Measurements from ENCODE around the gene COLGALT1.

DNA sequence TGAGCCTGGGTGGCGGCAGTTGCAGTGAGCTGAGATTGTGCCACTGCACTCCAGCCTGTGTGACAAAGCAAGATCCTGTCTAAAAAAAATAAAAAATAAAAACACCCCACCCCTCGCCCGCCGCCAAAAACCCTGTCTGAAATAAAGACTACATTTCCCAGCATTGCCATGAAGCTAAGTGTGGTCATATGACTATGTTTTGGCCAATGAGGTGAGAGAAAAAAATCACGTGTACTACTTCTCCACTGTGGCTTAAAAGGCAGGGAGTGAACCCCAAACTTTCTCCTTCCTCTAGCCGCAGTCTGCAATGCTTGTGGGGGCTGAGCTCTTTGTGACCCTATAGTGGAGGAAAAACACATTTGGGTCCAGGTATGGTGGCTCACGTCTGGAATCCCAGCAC, 54.9 kb downstream of the COLGALT1 start:
- TF ChIP-seq, protein P1, sequence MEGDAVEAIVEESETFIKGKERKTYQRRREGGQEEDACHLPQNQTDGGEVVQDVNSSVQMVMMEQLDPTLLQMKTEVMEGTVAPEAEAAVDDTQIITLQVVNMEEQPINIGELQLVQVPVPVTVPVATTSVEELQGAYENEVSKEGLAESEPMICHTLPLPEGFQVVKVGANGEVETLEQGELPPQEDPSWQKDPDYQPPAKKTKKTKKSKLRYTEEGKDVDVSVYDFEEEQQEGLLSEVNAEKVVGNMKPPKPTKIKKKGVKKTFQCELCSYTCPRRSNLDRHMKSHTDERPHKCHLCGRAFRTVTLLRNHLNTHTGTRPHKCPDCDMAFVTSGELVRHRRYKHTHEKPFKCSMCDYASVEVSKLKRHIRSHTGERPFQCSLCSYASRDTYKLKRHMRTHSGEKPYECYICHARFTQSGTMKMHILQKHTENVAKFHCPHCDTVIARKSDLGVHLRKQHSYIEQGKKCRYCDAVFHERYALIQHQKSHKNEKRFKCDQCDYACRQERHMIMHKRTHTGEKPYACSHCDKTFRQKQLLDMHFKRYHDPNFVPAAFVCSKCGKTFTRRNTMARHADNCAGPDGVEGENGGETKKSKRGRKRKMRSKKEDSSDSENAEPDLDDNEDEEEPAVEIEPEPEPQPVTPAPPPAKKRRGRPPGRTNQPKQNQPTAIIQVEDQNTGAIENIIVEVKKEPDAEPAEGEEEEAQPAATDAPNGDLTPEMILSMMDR (IDR thresholded peaks at IDR 0.05) = no peak
- TF ChIP-seq EZH2 (IDR thresholded peaks at IDR 0.05) = no peak

Measured in neural progenitor cell (in vitro differentiated cells).